NCI-H2171 treated with DMSO at 0.1 percent for 48 hours (cell line): Measurements from ENCODE around the gene ASB9.
"Not testable (repeated sequence)": the region's sequence is repeated elsewhere in the genome, so short reads cannot be mapped to it uniquely, and the experiment has no call there.

Source experiments
- DNase-seq: peaks from one replicate; lab custom pipeline; 2025; lab: John Stamatoyannopoulos, UW

Gene ASB9

GRCh38 chrX:15269618-15270521 lies at the start of gene ASB9:
ASB9 (minus strand) TSS chrX:15270083; CDS start chrX:15269874, 209 bp downstream.
- peak; percentile 44 for DNase-seq

- no peak for DNase-seq
Measured at GRCh38 chrX:15319075-15319474, 49.2 kb upstream of the ASB9 start.

DNA sequence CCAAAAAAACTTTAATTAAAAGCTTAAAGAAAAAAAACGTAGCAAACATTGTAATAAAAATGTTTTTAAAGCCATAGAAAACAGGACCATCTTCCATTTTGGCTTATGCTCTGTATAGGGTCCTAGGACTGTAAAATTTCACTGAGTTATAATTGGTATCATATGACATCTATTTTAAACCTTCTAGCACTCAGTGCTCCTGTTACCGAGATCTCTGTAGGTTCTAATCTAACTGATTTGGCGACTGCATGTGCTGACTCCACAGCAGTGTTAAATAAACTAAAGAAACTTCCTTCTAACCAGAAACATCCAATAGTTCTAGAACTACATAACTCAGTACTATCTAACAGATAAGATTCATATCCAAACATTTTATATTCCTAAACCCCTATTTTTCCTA lies 45.6 kb upstream of the ASB9 start, which contains the start of gene ASB11:
Gene ASB11 (minus strand): TSS at position 132 of the 400 bp plus-strand sequence. CDS start 35 bp downstream, at position 97.
- DNase-seq = no peak

DNA sequence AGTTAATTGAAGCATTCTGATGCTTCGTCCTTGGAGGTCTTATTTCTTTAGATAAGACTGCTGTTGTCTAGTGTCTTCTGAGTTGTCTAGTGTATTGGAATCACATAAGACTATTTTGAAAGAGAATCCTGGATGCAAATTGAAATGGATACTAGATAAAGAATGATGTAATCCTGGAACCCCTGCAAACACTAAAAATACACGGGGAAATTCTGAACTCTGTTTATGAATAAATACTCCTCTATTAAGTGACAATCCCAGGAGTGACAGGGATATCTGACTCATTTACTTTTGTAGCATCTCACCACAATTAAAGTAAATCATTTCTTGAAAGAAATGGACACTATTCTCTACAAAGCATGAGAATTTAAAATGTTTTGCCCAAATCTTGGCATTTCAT lies 44.6 kb upstream of the ASB9 start:
- no peak for DNase-seq

GRCh38 chrX:15311119-15311518 lies 41.2 kb upstream of the ASB9 start:
- DNase-seq = no peak

- DNase-seq = peak; percentile 36
Measured at GRCh38 chrX:15310117-15310516, 40.2 kb upstream of the ASB9 start.

- not testable (repeated sequence) for DNase-seq
Measured at GRCh38 chrX:15305899-15306298, 36.0 kb upstream of the ASB9 start.

DNA sequence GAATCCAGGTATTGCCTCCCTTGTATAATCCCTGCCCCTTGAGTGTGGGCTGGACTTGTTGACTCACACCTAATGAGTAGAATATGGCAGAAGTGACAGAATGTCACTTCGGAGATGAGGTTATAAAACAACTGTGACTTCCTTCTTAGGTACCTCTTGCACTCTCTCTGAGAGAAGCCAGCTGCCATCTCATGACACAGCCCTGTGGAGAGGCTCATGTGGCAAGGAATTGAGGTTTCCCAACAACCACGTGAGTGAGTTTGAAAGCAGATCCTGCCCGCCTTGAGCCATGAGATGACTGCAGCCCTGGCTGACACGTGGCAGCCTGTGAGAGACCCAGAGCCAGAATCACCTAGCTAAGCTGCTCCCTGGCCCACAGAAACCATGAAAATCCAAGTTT lies 32.0 kb upstream of the ASB9 start:
- DNase-seq = no peak

GRCh38 chrX:15299941-15300851 lies 30.3 kb upstream of the ASB9 start:
- DNase-seq = peak; percentile 25

- DNase-seq = no peak
Measured at GRCh38 chrX:15298780-15299179, 28.9 kb upstream of the ASB9 start.

DNA sequence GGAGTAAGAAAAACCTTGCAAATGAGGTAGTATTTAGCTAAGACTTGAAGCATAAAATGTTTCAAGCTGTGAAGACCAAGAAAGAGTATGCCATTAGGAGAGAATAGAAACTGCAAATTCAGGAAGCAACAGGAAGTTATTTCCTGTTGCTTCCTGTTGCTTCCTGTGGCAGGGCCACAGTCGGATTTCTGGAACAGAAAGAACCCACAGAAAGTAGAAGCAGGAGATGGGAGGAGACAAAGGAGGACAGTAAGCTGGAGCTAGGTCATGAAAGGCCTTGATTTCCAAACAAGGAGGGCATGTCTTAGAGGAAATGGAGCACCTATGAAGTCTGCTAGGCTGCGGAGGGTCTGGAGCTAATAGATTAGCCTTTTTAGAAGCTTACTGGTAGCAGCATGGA lies 28.3 kb upstream of the ASB9 start:
- no peak for DNase-seq

GRCh38 chrX:15293451-15293850 lies 23.6 kb upstream of the ASB9 start:
- DNase-seq = no peak

- DNase-seq = no peak
Measured at GRCh38 chrX:15292861-15293260, 23.0 kb upstream of the ASB9 start.

GRCh38 chrX:15277604-15278003 lies 7.7 kb upstream of the ASB9 start:
- no peak for DNase-seq

DNA sequence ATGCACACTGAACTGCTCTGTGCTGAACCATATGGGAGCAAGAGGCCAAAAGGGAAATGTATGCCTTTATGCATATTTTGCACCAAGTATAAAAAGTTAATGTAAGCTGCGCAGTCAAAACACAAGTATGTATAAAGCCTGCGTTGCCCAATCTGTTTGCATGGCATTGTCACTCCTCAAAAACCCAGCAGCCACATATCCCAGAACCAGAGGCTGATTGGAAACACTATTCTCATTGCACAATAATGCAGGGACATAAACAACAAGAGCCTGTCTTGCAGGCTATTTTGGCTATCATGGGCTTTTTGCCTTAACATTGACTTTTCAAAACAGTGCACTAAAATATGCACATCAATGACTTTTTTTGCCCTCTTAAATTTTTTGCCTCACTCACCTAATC lies 5.1 kb upstream of the ASB9 start:
- DNase-seq = no peak

- DNase-seq = not testable (repeated sequence)
Measured at GRCh38 chrX:15273275-15273674, 3.4 kb upstream of the ASB9 start.

GRCh38 chrX:15271757-15272156 lies 1.9 kb upstream of the ASB9 start:
- DNase-seq = no peak

GRCh38 chrX:15269120-15269519 lies 763 bp downstream of the ASB9 start:
- DNase-seq = no peak

- no peak for DNase-seq
Measured at GRCh38 chrX:15254852-15255251, 15.0 kb downstream of the ASB9 start.

DNA sequence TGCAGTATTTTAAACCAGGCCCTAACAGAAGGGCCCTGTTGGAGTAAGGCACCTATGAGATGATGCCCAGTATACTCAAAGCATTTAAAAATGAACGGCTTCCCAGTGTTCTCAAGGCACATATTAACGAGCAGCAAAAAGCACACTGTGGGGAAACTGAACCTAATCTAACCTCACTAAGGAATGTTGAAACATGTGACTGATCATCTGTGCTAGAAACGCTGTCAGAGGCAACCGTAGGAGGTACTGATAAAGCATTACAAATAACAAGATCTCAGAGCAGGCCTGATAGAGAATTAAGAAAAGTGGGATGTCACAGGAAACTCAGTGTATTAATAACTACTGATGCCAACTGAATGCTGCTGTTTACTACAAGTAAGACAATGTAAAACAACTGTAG lies 24.0 kb downstream of the ASB9 start:
- no peak for DNase-seq

DNA sequence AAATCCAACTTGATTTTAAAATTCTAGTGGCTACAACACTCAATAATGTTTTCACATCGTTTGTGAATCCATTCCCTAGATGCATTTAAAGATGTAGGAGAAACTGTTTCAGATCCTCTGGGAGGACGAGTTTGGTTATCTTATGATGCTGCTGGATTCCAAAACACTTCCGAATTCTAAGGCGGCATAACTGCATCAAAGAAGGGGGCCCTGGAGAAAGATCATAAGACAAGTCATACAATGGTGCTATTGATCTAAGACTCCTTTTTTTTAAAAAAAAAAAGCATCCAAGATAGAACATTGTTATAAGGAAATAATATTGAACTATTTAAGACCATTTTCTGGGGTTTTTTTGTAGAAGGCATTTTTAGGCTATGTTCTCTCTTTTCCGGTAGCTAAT lies 25.5 kb downstream of the ASB9 start:
- DNase-seq = no peak

DNA sequence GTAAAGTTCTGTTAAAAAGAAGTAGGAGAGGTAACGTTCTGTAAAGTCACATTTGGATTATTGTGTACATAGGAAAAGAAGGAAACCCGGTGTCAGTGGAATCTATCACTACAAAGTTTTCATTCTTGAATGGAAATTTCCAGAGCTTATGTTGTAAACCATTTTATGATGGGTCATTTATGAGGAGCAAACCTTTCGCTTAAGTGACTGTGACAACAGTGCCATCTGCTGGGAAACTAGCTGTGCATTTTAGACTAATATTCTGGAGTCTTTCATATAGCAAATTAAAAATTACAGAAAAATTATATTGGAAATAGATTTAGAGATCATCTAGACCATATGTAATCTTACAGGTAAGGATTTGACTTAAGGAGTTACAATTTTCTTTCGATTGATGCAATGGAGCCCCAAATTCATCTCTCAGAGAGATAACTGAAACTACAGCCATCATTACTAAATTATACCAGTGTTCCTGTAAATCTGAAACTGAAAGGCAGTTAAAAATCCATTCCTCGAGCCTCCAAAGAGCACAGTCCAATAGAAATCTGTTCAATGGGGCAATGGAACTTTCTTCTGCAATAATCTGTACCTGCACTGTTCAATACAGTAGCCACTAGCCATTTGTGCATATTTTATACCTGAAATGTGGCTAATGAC lies 26.9 kb downstream of the ASB9 start:
- DNase-seq = peak; percentile 56
